ENCODE measurements around the gene FOLR2. TPM values are rescaled to one million over a fixed set of nuclear protein-coding genes. Genes with fewer than 3 reads are reported as not detected.

The FOLR2 gene
- total and polyA plus RNA-seq, 2 donors: 19.6 to 31.9 TPM

Other genes with a start within 250 kb of the FOLR2 start
- 6.0 TPM for gene IL18BP, start 217.9 kb upstream of the FOLR2 start, total RNA-seq
- 14.2 TPM for gene IL18BP, start 217.9 kb upstream of the FOLR2 start, polyA plus RNA-seq
- gene NUMA1, start 136.3 kb upstream of the FOLR2 start, total RNA-seq: 193 TPM
- 219 TPM for gene NUMA1, start 136.3 kb upstream of the FOLR2 start, polyA plus RNA-seq
- 5.0 TPM for gene LRRC51, start 135.9 kb upstream of the FOLR2 start, total RNA-seq
- gene LRRC51, start 135.9 kb upstream of the FOLR2 start, polyA plus RNA-seq: 8.3 TPM
- gene LAMTOR1, start 113.5 kb upstream of the FOLR2 start, total RNA-seq: 32.4 TPM
- gene LAMTOR1, start 113.5 kb upstream of the FOLR2 start, polyA plus RNA-seq: 147 TPM
- gene TOMT, start 110.9 kb upstream of the FOLR2 start, total RNA-seq: not detected
- gene TOMT, start 110.9 kb upstream of the FOLR2 start, polyA plus RNA-seq: not detected
- 7.7 TPM for gene ANAPC15, start 104.1 kb upstream of the FOLR2 start, total RNA-seq
- gene ANAPC15, start 104.1 kb upstream of the FOLR2 start, polyA plus RNA-seq: 54.9 TPM
- not detected for gene FOLR3, start 81.1 kb upstream of the FOLR2 start, total RNA-seq
- gene FOLR3, start 81.1 kb upstream of the FOLR2 start, polyA plus RNA-seq: 0.28 TPM
- 1.1 TPM for gene FOLR1, start 24.7 kb upstream of the FOLR2 start, total RNA-seq
- 0.18 TPM for gene FOLR1, start 24.7 kb upstream of the FOLR2 start, polyA plus RNA-seq
- gene INPPL1, start 8.0 kb downstream of the FOLR2 start, total RNA-seq: 40.2 TPM
- gene INPPL1, start 8.0 kb downstream of the FOLR2 start, polyA plus RNA-seq: 86.0 TPM
- gene PHOX2A, start 27.4 kb downstream of the FOLR2 start, total RNA-seq: 0.90 TPM
- 1.1 TPM for gene PHOX2A, start 27.4 kb downstream of the FOLR2 start, polyA plus RNA-seq
- 19.5 TPM for gene CLPB, start 217.7 kb downstream of the FOLR2 start, total RNA-seq
- 7.5 TPM for gene CLPB, start 217.7 kb downstream of the FOLR2 start, polyA plus RNA-seq